GM23248 (cell line): ENCODE data around the gene ARFGEF2. TPM values are rescaled to one million over a fixed set of nuclear protein-coding genes. Genes with fewer than 3 reads are reported as not detected.
A peak's percentile ranks its signal among the peaks of the same experiment; 100 is the strongest.

Experiments used
- DNase-seq: peaks from one replicate; pipeline ENCODE4 v3.0.0-alpha.2; 2015
- H2AFZ ChIP-seq: fragments of 200-600 bp; sonication (generic); 2 replicates; pipeline ENCODE4 v1.6.1; 2016; ENCODE audit warnings: antibody characterized with exemption
- H3F3A ChIP-seq: fragments of 200-600 bp; sonication (generic); 2 replicates; pipeline ENCODE4 v1.6.1; 2016; ENCODE audit warnings: mild to moderate bottlenecking, antibody characterized with exemption, mixed run types; ENCODE audit not compliant: insufficient read depth
- H3K27ac ChIP-seq: fragments of 200-600 bp; sonication (generic); 2 replicates; pipeline ENCODE4 v1.5.1; 2016; ENCODE audit warnings: mild to moderate bottlenecking
- H3K27me3 ChIP-seq: fragments of 200-600 bp; sonication (generic); replicated peaks from 2 replicates; pipeline ENCODE4 v1.6.1; 2016; ENCODE audit warnings: mild to moderate bottlenecking; ENCODE audit not compliant: insufficient read depth
- H3K36me3 ChIP-seq: fragments of 200-600 bp; sonication (generic); 2 replicates; pipeline ENCODE4 v1.6.1; 2016; ENCODE audit warnings: low read depth, mild to moderate bottlenecking
- H3K4me1 ChIP-seq: fragments of 200-600 bp; sonication (generic); 2 replicates; pipeline ENCODE4 v1.6.1; 2016; ENCODE audit warnings: mild to moderate bottlenecking; ENCODE audit not compliant: insufficient read depth
- H3K4me2 ChIP-seq: fragments of 200-600 bp; sonication (generic); one replicate; pipeline ENCODE4 v1.6.1; 2016; ENCODE audit warnings: mild to moderate bottlenecking; ENCODE audit not compliant: unreplicated experiment
- H3K4me3 ChIP-seq: fragments of 200-600 bp; sonication (generic); 2 replicates; pipeline ENCODE4 v1.5.1; 2016; ENCODE audit warnings: mild to moderate bottlenecking
- H3K79me2 ChIP-seq: fragments of 200-600 bp; sonication (generic); 2 replicates; pipeline ENCODE4 v1.6.1; 2016; ENCODE audit warnings: mild to moderate bottlenecking; ENCODE audit not compliant: insufficient read depth
- H3K9ac ChIP-seq: fragments of 200-600 bp; sonication (generic); 2 replicates; pipeline ENCODE4 v1.6.1; 2016; ENCODE audit warnings: mild to moderate bottlenecking
- H3K9me2 ChIP-seq: fragments of 200-600 bp; sonication (generic); 2 replicates; pipeline ENCODE4 v1.6.1; 2016; ENCODE audit warnings: mixed run types, mild to moderate bottlenecking, moderate library complexity; ENCODE audit not compliant: insufficient read depth
- H3K9me3 ChIP-seq: fragments of 200-600 bp; sonication (generic); one replicate; pipeline ENCODE4 v1.6.1; 2017; ENCODE audit warnings: low read depth
- H4K20me1 ChIP-seq: fragments of 200-600 bp; sonication (generic); 2 replicates; pipeline ENCODE4 v1.6.0; 2016; ENCODE audit not compliant: insufficient read depth
- EZH2 ChIP-seq: fragments of 200-600 bp; sonication (generic); IDR thresholded peaks from 2 replicates; pipeline ENCODE4 v1.6.1; 2018; ENCODE audit warnings: antibody characterized with exemption, mild to moderate bottlenecking; ENCODE audit not compliant: insufficient read depth, poor library complexity, severe bottlenecking
- EZH2phosphoT487 ChIP-seq: fragments of 200-600 bp; sonication (generic); IDR thresholded peaks from 2 replicates; pipeline ENCODE4 v1.6.1; 2018; ENCODE audit warnings: antibody characterized with exemption, moderate library complexity, mild to moderate bottlenecking, low read depth; ENCODE audit not compliant: insufficient read depth
- WGBS, 2 experiments: methylation state at CpG; one replicate each; pipeline ENCODE4 v1.1.6; 2015 to 2017; ENCODE audit warnings: low lambda C conversion rate in 2 of 2, low coverage in 1 of 2; ENCODE audit errors: missing lambda C conversion rate in 2 of 2; 5-methylcytosine and 5-hydroxymethylcytosine counted together
- in situ Hi-C: fragments of 300-500 bp; cut with MboI; formaldehyde crosslinking; loops from 2 replicates; pipeline ENCODE4 v1.15.0; 2020
- polyA plus RNA-seq: library from polyadenylated mRNA; unstranded; fragments of >200 nt; fragmentation: Nextera tagmentation; extraction: Ambion mirVana; gene quantifications from 2 replicates; pipeline ENCODE4 v1.2.1, GENCODE V29; 2016
- total RNA-seq: library from RNA; depleted of rRNA; stranded (reverse); fragments of >200 nt; shearing (Covaris generic); gene quantifications from 2 replicates; pipeline ENCODE4 v1.2.3, GENCODE V29; 2014

The ARFGEF2 gene
- total and polyA plus RNA-seq, 2 experiments from 2014 or later: 7.0 to 30.6 TPM

DNA sequence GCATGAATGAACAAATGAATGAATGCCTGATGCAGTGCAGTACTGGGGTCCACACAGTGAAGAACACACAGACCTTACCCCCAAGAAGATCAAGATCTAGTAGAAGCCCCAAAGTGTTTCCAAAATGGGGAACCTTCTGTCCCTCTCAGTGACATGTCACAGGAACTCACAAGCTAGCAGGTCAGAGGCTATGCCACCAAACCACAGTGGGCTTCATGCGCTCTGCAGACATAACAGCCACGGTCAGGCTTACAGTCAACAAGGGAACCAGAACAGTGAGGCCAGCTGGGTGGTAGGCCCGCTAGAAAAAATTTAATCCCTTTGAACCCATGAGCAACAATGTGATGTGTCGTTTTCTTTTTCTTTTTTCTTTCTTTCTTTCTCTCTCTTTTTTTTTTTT is 20.2 kb upstream of the ARFGEF2 start:
- Histone ChIP-seq H3K27ac (no peak overlapping the region), H3K9me2 (no peaks in the 10 kb centered on the region), H2AFZ (no peak overlapping the region), H3K79me2 (no peaks in the 10 kb centered on the region), H4K20me1 (no peaks in the 10 kb centered on the region), H3F3A (peaks cover 7% of the 10 kb centered on the region; the same call in 1 of the 2 replicates), H3K9me3 (no peaks in the 10 kb centered on the region), H3K4me2 (no peak overlapping the region), H3K4me1 (peaks cover 13% of the 10 kb centered on the region), H3K4me3 (no peak overlapping the region), H3K9ac (no peak overlapping the region), H3K36me3 (no peaks in the 10 kb centered on the region), H3K27me3 (peaks cover 22% of the 10 kb centered on the region)
- 79 to 88% methylated on average over 4 of the region's 4 CpGs for WGBS, 2 experiments
- TF ChIP-seq EZH2phosphoT487 (no peak), EZH2 (no peak)
- DNase-seq: no peak
- in situ Hi-C loops: loop anchor here (25.0 kb wide), 1 partner anchor 1239 kb away; no protein-coding TSS in a partner anchor

DNA sequence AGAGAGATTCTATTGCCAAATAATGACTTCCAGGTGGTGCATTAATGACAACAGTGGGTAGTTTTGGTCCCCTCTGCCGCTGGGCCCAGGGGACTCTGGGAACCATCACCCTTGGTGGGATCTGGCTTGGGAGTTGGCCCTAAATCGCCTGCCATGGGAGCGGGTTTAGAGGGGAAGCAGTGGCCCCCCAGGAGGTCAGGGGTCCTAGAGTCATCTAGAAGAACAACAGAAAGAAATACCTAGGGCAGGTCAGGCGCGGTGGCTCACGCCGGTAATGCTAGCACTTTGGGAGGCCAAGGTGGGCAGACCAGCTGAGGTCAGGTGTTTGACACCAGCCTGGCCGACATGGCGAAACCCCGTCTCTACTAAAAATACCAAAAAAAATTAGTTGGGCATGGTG is 17.8 kb upstream of the ARFGEF2 start:
- Histone ChIP-seq H3K27me3 (peaks cover 24% of the 10 kb centered on the region), H3K9me3 (no peaks in the 10 kb centered on the region), H3K9ac (no peak overlapping the region), H3K36me3 (no peaks in the 10 kb centered on the region), H2AFZ (no peak overlapping the region), H3K9me2 (no peaks in the 10 kb centered on the region), H3K4me1 (no peaks in the 10 kb centered on the region), H4K20me1 (no peaks in the 10 kb centered on the region), H3K79me2 (no peaks in the 10 kb centered on the region), H3K4me2 (no peak overlapping the region), H3K27ac (no peak overlapping the region), H3F3A (no peaks in the 10 kb centered on the region), H3K4me3 (no peak overlapping the region)
- TF ChIP-seq EZH2phosphoT487 (no peak), EZH2 (no peak)
- 76 to 80% methylated on average over 10 of the region's 10 CpGs for WGBS, 2 experiments
- DNase-seq: no peak
- in situ Hi-C loops: loop anchor here (25.0 kb wide), 1 partner anchor 1241 kb away; no protein-coding TSS in a partner anchor

DNA sequence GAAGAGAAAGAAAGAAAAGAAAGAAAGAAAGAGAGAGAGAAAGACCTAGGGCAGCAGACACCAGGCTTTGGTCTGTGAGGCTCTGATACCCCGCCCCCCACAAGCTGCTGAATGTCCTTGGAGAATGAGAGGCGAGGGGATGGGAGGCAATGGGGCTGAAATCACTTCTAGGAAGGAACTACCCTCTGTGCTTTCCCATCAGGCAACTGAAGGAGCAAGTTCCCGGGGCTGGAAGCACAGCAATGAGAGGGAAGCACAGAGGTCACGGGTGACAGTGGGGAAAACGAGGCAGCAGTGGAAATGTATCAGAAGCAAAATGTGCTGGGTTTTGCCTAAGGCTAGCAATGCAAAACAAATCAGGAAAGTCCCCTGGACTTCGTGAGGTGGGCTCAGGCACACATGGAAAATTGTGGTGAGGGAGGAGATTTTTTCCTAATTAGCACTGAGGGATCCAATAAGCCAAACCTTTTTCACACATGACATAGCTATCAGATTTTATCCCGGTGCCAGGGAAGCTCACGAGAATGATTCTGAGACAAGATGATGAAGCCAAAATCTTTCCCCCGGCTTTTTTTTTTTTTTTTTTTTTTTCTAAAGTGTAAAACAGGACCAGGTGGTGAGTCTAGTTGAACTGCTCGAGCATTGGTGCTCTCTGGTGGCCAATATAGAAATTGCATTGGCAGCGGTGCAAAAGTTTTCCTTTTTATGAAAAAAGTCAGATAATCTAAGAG is 16.8 kb upstream of the ARFGEF2 start:
- Histone ChIP-seq H3K27me3 (peaks cover 25% of the 10 kb centered on the region), H3K27ac (no peak overlapping the region), H3K9ac (no peak overlapping the region), H3K9me3 (no peaks in the 10 kb centered on the region), H3K4me3 (no peak overlapping the region), H3K36me3 (no peaks in the 10 kb centered on the region), H3F3A (no peaks in the 10 kb centered on the region), H3K9me2 (no peaks in the 10 kb centered on the region), H3K4me2 (no peak overlapping the region), H3K4me1 (no peaks in the 10 kb centered on the region), H4K20me1 (no peaks in the 10 kb centered on the region), H2AFZ (no peak overlapping the region), H3K79me2 (no peaks in the 10 kb centered on the region)
- in situ Hi-C loops: loop anchor here (5.0 to 25.0 kb wide), 2 partner anchors 247 to 1242 kb away; no protein-coding TSS in a partner anchor
- 1 to 2% methylated on average over 11 of the region's 11 CpGs for WGBS, 2 experiments
- TF ChIP-seq EZH2phosphoT487 (no peak), EZH2 (no peak)
- peak; percentile 79 for DNase-seq

DNA sequence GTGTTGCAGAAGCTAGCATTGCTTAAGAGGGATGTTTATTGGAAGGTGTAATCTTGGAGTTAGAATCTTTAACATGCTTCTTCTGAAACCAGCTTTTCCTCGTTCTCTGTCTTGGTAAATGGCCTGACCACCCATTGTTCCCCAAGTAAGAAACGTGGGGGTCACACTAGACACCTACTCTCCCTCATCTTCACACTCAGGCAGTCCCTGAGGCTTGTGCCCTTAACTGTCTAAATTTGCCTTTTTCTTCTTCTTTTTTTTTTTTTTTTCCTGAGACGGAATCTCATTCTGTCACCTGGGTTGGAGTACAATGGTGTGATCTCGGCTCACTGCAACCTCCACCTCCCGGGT is 16.2 kb upstream of the ARFGEF2 start:
- Histone ChIP-seq H3K9me2 (no peaks in the 10 kb centered on the region), H3K79me2 (no peaks in the 10 kb centered on the region), H3K4me2 (no peak overlapping the region), H3K9me3 (no peaks in the 10 kb centered on the region), H4K20me1 (no peaks in the 10 kb centered on the region), H2AFZ (no peak overlapping the region), H3F3A (no peaks in the 10 kb centered on the region), H3K9ac (no peak overlapping the region), H3K4me3 (no peak overlapping the region), H3K4me1 (no peaks in the 10 kb centered on the region), H3K27me3 (peaks cover 25% of the 10 kb centered on the region; the same call in 1 of the 2 replicates), H3K36me3 (no peaks in the 10 kb centered on the region), H3K27ac (no peak overlapping the region)
- WGBS, 2 experiments: 40% methylated on average over 3 to 5 of the region's 5 CpGs
- TF ChIP-seq EZH2phosphoT487 (no peak), EZH2 (no peak)
- in situ Hi-C loops: loop anchor here (5.0 to 25.0 kb wide), 2 partner anchors 248 to 1243 kb away; no protein-coding TSS in a partner anchor
- no peak for DNase-seq
